DOHH2 (cell line): Measurements from ENCODE around the gene PPP2R3A.

ENCODE experiments used
- H3F3A ChIP-seq: fragments of 200-600 bp; sonication (generic), shearing (Covaris generic); 2 replicates; pipeline ENCODE4 v1.6.0; 2016; ENCODE audit warnings: antibody characterized with exemption, mild to moderate bottlenecking; ENCODE audit not compliant: control insufficient read depth, insufficient read depth
- H3K27ac ChIP-seq: fragments of 200-600 bp; sonication (generic); 2 replicates; pipeline ENCODE4 v1.5.1; 2014; ENCODE audit warnings: low read depth, mild to moderate bottlenecking, low read length, moderate library complexity
- H3K27me3 ChIP-seq: fragments of 200-600 bp; sonication (generic); 2 replicates; pipeline ENCODE4 v1.6.1; 2014; ENCODE audit warnings: mild to moderate bottlenecking, low read length, mixed read lengths; ENCODE audit not compliant: control insufficient read depth
- H3K36me3 ChIP-seq: fragments of 200-600 bp; sonication (generic); 2 replicates; pipeline ENCODE4 v1.6.1; 2014; ENCODE audit warnings: mild to moderate bottlenecking, low read length, moderate library complexity, mixed read lengths; ENCODE audit not compliant: control insufficient read depth
- H3K4me1 ChIP-seq: fragments of 200-600 bp; sonication (generic); 2 replicates; pipeline ENCODE4 v1.6.1; 2014; ENCODE audit warnings: mild to moderate bottlenecking, low read length, mixed read lengths; ENCODE audit not compliant: control insufficient read depth
- H3K4me2 ChIP-seq: fragments of 200-600 bp; sonication (generic); 2 replicates; pipeline ENCODE4 v1.6.0; 2014; ENCODE audit warnings: mild to moderate bottlenecking, low read length, moderate library complexity
- H3K4me3 ChIP-seq: fragments of 200-600 bp; sonication (generic); 2 replicates; pipeline ENCODE4 v1.5.1; 2014; ENCODE audit warnings: mild to moderate bottlenecking, low read length, mixed read lengths
- H3K79me2 ChIP-seq: fragments of 200-600 bp; sonication (generic); 2 replicates; pipeline ENCODE4 v1.6.1; 2014; ENCODE audit warnings: mild to moderate bottlenecking, low read length, mixed read lengths; ENCODE audit not compliant: control insufficient read depth
- H3K9me2 ChIP-seq: fragments of 200-600 bp; sonication (generic); replicated peaks from 2 replicates; pipeline ENCODE4 v1.6.1; 2014; ENCODE audit warnings: mild to moderate bottlenecking, low read length, mixed read lengths; ENCODE audit not compliant: control insufficient read depth
- H3K9me3 ChIP-seq: fragments of 200-600 bp; sonication (generic); 2 replicates; pipeline ENCODE4 v1.6.1; 2014; ENCODE audit warnings: antibody characterized with exemption, low read length, mixed read lengths; ENCODE audit not compliant: control insufficient read depth, insufficient read depth
- H4K20me1 ChIP-seq: fragments of 200-600 bp; sonication (generic); 2 replicates; pipeline ENCODE4 v1.6.0; 2014; ENCODE audit warnings: low read depth, mild to moderate bottlenecking, antibody characterized with exemption, low read length, moderate library complexity; ENCODE audit not compliant: control insufficient read depth, insufficient read depth
- CTCF ChIP-seq: fragments of 200-600 bp; sonication (generic); IDR thresholded peaks from one replicate; pipeline ENCODE4 v1.5.1; 2014; ENCODE audit warnings: antibody characterized with exemption, mild to moderate bottlenecking, low read depth, low read length; ENCODE audit not compliant: poor library complexity, severe bottlenecking
- EZH2phosphoT487 ChIP-seq: fragments of 200-600 bp; sonication (generic); IDR thresholded peaks from 2 replicates; pipeline ENCODE4 v1.6.1; 2017; ENCODE audit warnings: borderline replicate concordance, mild to moderate bottlenecking, antibody characterized with exemption, low read length, moderate library complexity, mixed read lengths

The PPP2R3A gene

GRCh38 chr3:136194409-136195257, 229.1 kb downstream of the PPP2R3A start:
- Histone ChIP-seq H3K36me3 (peaks cover 53% of the 10 kb centered on the region), H3K79me2 (peaks cover 72% of the 10 kb centered on the region), H3K9me3 (0 out of 2 replicates have a peak, but pooled peaks cover 3% of the 10 kb centered on the region), H3K4me2 (peak overlapping the region; percentile 65), H3K27ac (peak overlapping the region; percentile 83), H3K27me3 (no peaks in the 10 kb centered on the region), H4K20me1 (peaks cover 44% of the 10 kb centered on the region), H3K4me3 (peak overlapping the region; percentile 87), H3F3A (peaks cover 3% of the 10 kb centered on the region), H3K9me2 (no peaks in the 10 kb centered on the region), H3K4me1 (peaks cover 51% of the 10 kb centered on the region)
- TF ChIP-seq EZH2phosphoT487 (no peak), CTCF (peak; percentile 13)

GRCh38 chr3:136195258-136196063, 229.9 kb downstream of the PPP2R3A start:
- Histone ChIP-seq H3K4me1 (peaks cover 43% of the 10 kb centered on the region), H3K9me3 (0 out of 2 replicates have a peak, but pooled peaks cover 3% of the 10 kb centered on the region), H3K4me3 (peak overlapping the region; percentile 87), H4K20me1 (peaks cover 36% of the 10 kb centered on the region), H3F3A (peaks cover 3% of the 10 kb centered on the region), H3K36me3 (peaks cover 50% of the 10 kb centered on the region), H3K9me2 (no peaks in the 10 kb centered on the region), H3K27ac (peak overlapping the region; percentile 83), H3K27me3 (no peaks in the 10 kb centered on the region), H3K79me2 (peaks cover 63% of the 10 kb centered on the region), H3K4me2 (peak overlapping the region; percentile 65)
- no peak for TF ChIP-seq CTCF
- TF ChIP-seq EZH2phosphoT487 = no peak

- peaks cover 37% of the 10 kb centered on the region for H3K4me1 ChIP-seq
- peak within 1 kb of the TSS; percentile 76 for H3K4me2 ChIP-seq
- H3K9me3 ChIP-seq = 0 out of 2 replicates have a peak, but pooled peaks cover 3% of the 10 kb centered on the region
- peaks cover 31% of the 10 kb centered on the region for H4K20me1 ChIP-seq
- TF ChIP-seq EZH2phosphoT487 = no peak
- TF ChIP-seq CTCF = no peak
- peak within 1 kb of the TSS; percentile 87 for H3K4me3 ChIP-seq
- H3K9me2 ChIP-seq = no peaks in the 10 kb centered on the region
- peaks cover 3% of the 10 kb centered on the region for H3F3A ChIP-seq
- H3K79me2 ChIP-seq = peaks cover 58% of the 10 kb centered on the region
- H3K27me3 ChIP-seq = no peaks in the 10 kb centered on the region
- peak within 1 kb of the TSS; percentile 83 for H3K27ac ChIP-seq
- H3K36me3 ChIP-seq = peaks cover 44% of the 10 kb centered on the region
These were observed 230.5 kb downstream of the PPP2R3A start, which contains the start of gene MSL2 for GRCh38 chr3:136196064-136196400. Gene MSL2 (minus strand): TSS chr3:136196335. CDS start chr3:136195113, 1,222 bp downstream.
